ENCODE measurements around the gene DOCK6.

Gene DOCK6

GRCh38 chr19:11173516-11174155 is 88.7 kb downstream of the DOCK6 start:
- DNase-seq (ENCODE audit: low read depth) = no peak
- no peak overlapping the region for H3K4me3 ChIP-seq (ENCODE audit: low read length)
- TF ChIP-seq, protein P1, sequence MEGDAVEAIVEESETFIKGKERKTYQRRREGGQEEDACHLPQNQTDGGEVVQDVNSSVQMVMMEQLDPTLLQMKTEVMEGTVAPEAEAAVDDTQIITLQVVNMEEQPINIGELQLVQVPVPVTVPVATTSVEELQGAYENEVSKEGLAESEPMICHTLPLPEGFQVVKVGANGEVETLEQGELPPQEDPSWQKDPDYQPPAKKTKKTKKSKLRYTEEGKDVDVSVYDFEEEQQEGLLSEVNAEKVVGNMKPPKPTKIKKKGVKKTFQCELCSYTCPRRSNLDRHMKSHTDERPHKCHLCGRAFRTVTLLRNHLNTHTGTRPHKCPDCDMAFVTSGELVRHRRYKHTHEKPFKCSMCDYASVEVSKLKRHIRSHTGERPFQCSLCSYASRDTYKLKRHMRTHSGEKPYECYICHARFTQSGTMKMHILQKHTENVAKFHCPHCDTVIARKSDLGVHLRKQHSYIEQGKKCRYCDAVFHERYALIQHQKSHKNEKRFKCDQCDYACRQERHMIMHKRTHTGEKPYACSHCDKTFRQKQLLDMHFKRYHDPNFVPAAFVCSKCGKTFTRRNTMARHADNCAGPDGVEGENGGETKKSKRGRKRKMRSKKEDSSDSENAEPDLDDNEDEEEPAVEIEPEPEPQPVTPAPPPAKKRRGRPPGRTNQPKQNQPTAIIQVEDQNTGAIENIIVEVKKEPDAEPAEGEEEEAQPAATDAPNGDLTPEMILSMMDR (conservative IDR thresholded peaks at IDR 0.05; ENCODE audit: low read length) = no peak

DNA sequence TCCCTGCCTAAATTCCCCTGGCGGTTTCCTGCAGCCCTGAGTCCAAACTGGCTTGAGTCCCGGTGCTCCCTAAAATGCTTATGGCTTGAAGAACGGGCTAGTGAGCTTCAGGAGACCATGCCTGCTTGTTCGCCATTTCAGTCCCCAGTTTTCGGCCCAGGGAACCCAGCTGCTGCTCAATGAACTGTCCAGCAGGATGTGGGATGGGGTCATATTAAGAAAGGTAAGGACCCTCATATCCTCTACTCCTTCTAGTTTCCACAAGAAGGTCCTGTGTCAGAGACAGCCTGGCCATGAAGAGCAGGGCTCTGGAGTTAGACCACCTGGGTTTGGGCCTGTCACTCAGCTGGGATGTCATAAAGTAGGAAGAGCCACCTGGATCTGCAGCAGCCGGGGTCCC is 89.7 kb downstream of the DOCK6 start:
- no peak for DNase-seq (ENCODE audit: low read depth)
- no peak overlapping the region for H3K4me3 ChIP-seq (ENCODE audit: low read length)
- TF ChIP-seq, protein P1 (conservative IDR thresholded peaks at IDR 0.05; ENCODE audit: low read length) = no peak

- H3K4me3 ChIP-seq (ENCODE audit: low read length) = no peak overlapping the region
- no peak for DNase-seq (ENCODE audit: low read depth)
- TF ChIP-seq, protein P1 (conservative IDR thresholded peaks at IDR 0.05; ENCODE audit: low read length) = no peak
These were observed 91.2 kb downstream of the DOCK6 start for GRCh38 chr19:11171144-11171543.

- peak; percentile 48 for DNase-seq (ENCODE audit: low read depth)
- TF ChIP-seq, protein P1 (conservative IDR thresholded peaks at IDR 0.05; ENCODE audit: low read length) = no peak
- no peak overlapping the region for H3K4me3 ChIP-seq (ENCODE audit: low read length)
These were observed 92.2 kb downstream of the DOCK6 start for GRCh38 chr19:11169896-11170678.

DNA sequence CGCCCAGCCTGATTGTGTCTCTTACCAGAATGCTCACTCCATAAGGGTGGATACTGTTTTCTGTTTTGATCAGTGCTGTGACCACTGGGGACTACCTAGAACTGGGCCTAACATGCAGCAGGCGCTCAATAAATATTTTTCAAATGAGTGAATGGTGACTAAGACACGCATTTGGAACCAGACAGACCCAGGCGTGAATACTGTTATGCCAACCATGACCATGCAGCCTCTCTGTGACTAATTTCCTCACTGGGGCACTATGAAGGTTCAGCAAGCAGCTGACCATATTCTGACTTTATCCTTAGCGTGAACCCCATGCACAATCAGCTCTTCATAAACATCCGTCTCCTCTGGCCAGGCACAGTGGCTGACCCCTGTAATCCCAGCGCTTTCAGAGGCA is 93.8 kb downstream of the DOCK6 start:
- no peak overlapping the region for H3K4me3 ChIP-seq (ENCODE audit: low read length)
- peak; percentile 94 for DNase-seq (ENCODE audit: low read depth)
- TF ChIP-seq, protein P1 (conservative IDR thresholded peaks at IDR 0.05; ENCODE audit: low read length) = no peak

- TF ChIP-seq, protein P1 (conservative IDR thresholded peaks at IDR 0.05; ENCODE audit: low read length) = no peak
- peak overlapping the region; percentile 12; the same call in 1 of the 2 replicates for H3K4me3 ChIP-seq (ENCODE audit: low read length)
- DNase-seq (ENCODE audit: low read depth) = peak; percentile 80
These were observed 95.8 kb downstream of the DOCK6 start for GRCh38 chr19:11166281-11167142.
